Measurements from ENCODE around the gene DLX6.

The DLX6 gene

GRCh38 chr7:96995406-96996110 is 9.8 kb upstream of the DLX6 start:
- no peak for DNase-seq (ENCODE audit: low read depth in 3 of 3)

GRCh38 chr7:96996111-96996957 is 9.0 kb upstream of the DLX6 start:
- no peak for DNase-seq (ENCODE audit: low read depth in 3 of 3)

GRCh38 chr7:96996958-96997511 is 8.3 kb upstream of the DLX6 start:
- no peak for DNase-seq (ENCODE audit: low read depth in 3 of 3)

GRCh38 chr7:96997512-96998032 is 7.8 kb upstream of the DLX6 start:
- no peak for DNase-seq (ENCODE audit: low read depth in 3 of 3)

- DNase-seq (ENCODE audit: low read depth in 3 of 3), result no peak
Observed at GRCh38 chr7:96998333-96998732, 7.0 kb upstream of the DLX6 start.

- no peak for DNase-seq (ENCODE audit: low read depth in 3 of 3)
Observed at GRCh38 chr7:96998744-96999143, 6.6 kb upstream of the DLX6 start.

GRCh38 chr7:97001221-97001620 is 4.1 kb upstream of the DLX6 start:
- no peak for DNase-seq (ENCODE audit: low read depth in 3 of 3)

GRCh38 chr7:97001656-97002554 is 3.4 kb upstream of the DLX6 start:
- no peak for DNase-seq (ENCODE audit: low read depth in 3 of 3)

GRCh38 chr7:97002555-97003261 is 2.6 kb upstream of the DLX6 start:
- DNase-seq (ENCODE audit: low read depth in 3 of 3), result no peak

GRCh38 chr7:97003262-97004246 is 1.8 kb upstream of the DLX6 start:
- no peak for DNase-seq (ENCODE audit: low read depth in 3 of 3)

GRCh38 chr7:97004247-97005182 is 838 bp upstream of the DLX6 start:
- DNase-seq (ENCODE audit: low read depth in 3 of 3), result no peak

- DNase-seq (ENCODE audit: low read depth in 3 of 3), result no peak
Observed at GRCh38 chr7:97006055-97006815, 882 bp downstream of the DLX6 start.

- no peak for DNase-seq (ENCODE audit: low read depth in 3 of 3)
Observed at GRCh38 chr7:97006816-97007582, 1.6 kb downstream of the DLX6 start.

- no peak for DNase-seq (ENCODE audit: low read depth in 3 of 3)
Observed at GRCh38 chr7:97007583-97007861, 2.2 kb downstream of the DLX6 start.

GRCh38 chr7:97008275-97008917 is 3.0 kb downstream of the DLX6 start:
- no peak for DNase-seq (ENCODE audit: low read depth in 3 of 3)

GRCh38 chr7:97009753-97010732 is 4.7 kb downstream of the DLX6 start:
- no peak for DNase-seq (ENCODE audit: low read depth in 3 of 3)

Measured in stimulated activated CD4-positive, alpha-beta T cell treated with anti-CD3 and anti-CD28 coated beads, TNF-alpha, amount 100 ng/mL, for 4 hours (primary cell).